ENCODE data around the gene KRTAP10-1.

GRCh38 chr21:44583800-44584147 lies 43.8 kb upstream of the KRTAP10-1 start:
- TF ChIP-seq CTCF (IDR thresholded peaks at IDR 0.05) (no peak), POLR2AphosphoS5 (IDR thresholded peaks at IDR 0.05) (no peak), POLR2A (IDR thresholded peaks at IDR 0.05) (no peak)
